GM12878 (cell line): ENCODE results near the gene AGXT. TPM values are rescaled to one million over a fixed set of nuclear protein-coding genes. Genes with fewer than 3 reads are reported as not detected.

ENCODE experiments used
- ATAC-seq: fragments of 200-7000 bp; cut with Tn5 transposase; 3 replicates; pipeline ENCODE4 v1.9.1; 2020; ENCODE audit warnings: mild to moderate bottlenecking, moderate library complexity
- BruUV-seq: library from RNA; stranded (reverse); fragments of 400-500 nt; replicated peaks from 2 replicates; lab custom pipeline; 2021; lab: Mats Ljungman, UMichigan
- CTCF ChIA-PET: fragments of 300-600 bp; sonication (Branson Sonifier 250); formaldehyde crosslinking; extraction: SDS; loops from one replicate; lab custom pipeline; 2021; ENCODE audit warnings: inconsistent platforms; lab: Yijun Ruan, JAX
- POLR2A ChIA-PET: fragments of 350-600 bp; formaldehyde crosslinking; extraction: SDS; loops from one replicate; lab custom pipeline; 2021; ENCODE audit warnings: inconsistent platforms; lab: Charles Lee
- RAD21 ChIA-PET: fragments of 300-600 bp; sonication (Branson Sonifier 250); formaldehyde crosslinking; loops from one replicate; lab custom pipeline; 2023; ENCODE audit warnings: antibody characterized with exemption; ENCODE audit not compliant: unreplicated experiment; lab: Charles Lee
- SMC1A ChIA-PET: fragments of 300-600 bp; sonication (Branson Sonifier 250); formaldehyde crosslinking; loops from one replicate; lab custom pipeline; 2023; ENCODE audit not compliant: unreplicated experiment, uncharacterized antibody; lab: Charles Lee
- DNase-seq: peaks from one replicate; pipeline ENCODE4 v3.0.0-alpha.2; 2011; ENCODE audit warnings: low read depth, low spot score
- FAIRE-seq: peaks from 3 replicates; lab custom pipeline; 2011; peaks lifted over from hg19 to GRCh38; lab: Jason Lieb, UNC
- H2AFZ ChIP-seq: 2 replicates; pipeline ENCODE4 v1.6.0; 2011; ENCODE audit warnings: low read depth, low read length, control low read depth; ENCODE audit not compliant: control insufficient read depth
- H3K27ac ChIP-seq: 2 replicates; pipeline ENCODE4 v1.5.1; 2011; ENCODE audit warnings: control low read depth; ENCODE audit not compliant: control insufficient read depth, insufficient read depth
- H3K27me3 ChIP-seq, 2 experiments: replicated peaks in 1 of 2; 2 replicates each; pipeline versions ENCODE4 v1.6.0 to v1.6.1; 2011; ENCODE audit warnings: low read length in 1 of 2; ENCODE audit not compliant: control insufficient read depth in 2 of 2, insufficient read depth in 2 of 2
- H3K36me3 ChIP-seq, 2 experiments: 2 replicates each; pipeline ENCODE4 v1.5.1; 2011; ENCODE audit warnings: low read length in 1 of 2; ENCODE audit not compliant: control insufficient read depth in 2 of 2, insufficient read depth in 2 of 2
- H3K4me1 ChIP-seq: 2 replicates; pipeline ENCODE4 v1.6.1; 2011; ENCODE audit warnings: mild to moderate bottlenecking, low read length, moderate library complexity, mixed read lengths; ENCODE audit not compliant: control insufficient read depth, insufficient read depth
- H3K4me2 ChIP-seq: 2 replicates; pipeline ENCODE4 v1.6.0; 2011; ENCODE audit warnings: control low read depth; ENCODE audit not compliant: control insufficient read depth, insufficient read depth
- H3K4me3 ChIP-seq: fragments of 200-600 bp; sonication (generic); 2 replicates; pipeline ENCODE4 v1.5.1; 2016
- H3K79me2 ChIP-seq: 2 replicates; pipeline ENCODE4 v1.6.0; 2011; ENCODE audit warnings: low read length; ENCODE audit not compliant: control insufficient read depth, insufficient read depth
- H3K9ac ChIP-seq: 2 replicates; pipeline ENCODE4 v1.8.0; 2011; ENCODE audit warnings: low read length, control low read depth, mixed read lengths; ENCODE audit not compliant: control insufficient read depth, insufficient read depth
- H3K9me3 ChIP-seq: replicated peaks from 3 replicates; pipeline ENCODE4 v1.5.1; 2011; ENCODE audit warnings: mild to moderate bottlenecking, low read length; ENCODE audit not compliant: control insufficient read depth, insufficient read depth
- H4K20me1 ChIP-seq: 2 replicates; pipeline ENCODE4 v1.6.0; 2011; ENCODE audit not compliant: control insufficient read depth, insufficient read depth
- BCL11A ChIP-seq: IDR thresholded peaks from 2 replicates; pipeline ENCODE4 v1.6.1; 2011; ENCODE audit warnings: low read depth, low read length
- DPF2 ChIP-seq: fragments of 450-650 bp; IDR thresholded peaks from 2 replicates; pipeline ENCODE4 v1.6.1; 2017; ENCODE audit warnings: mild to moderate bottlenecking
- KAT2A ChIP-seq: conservative IDR thresholded peaks from 2 replicates; pipeline ENCODE4 v1.6.1; 2011; ENCODE audit warnings: low read depth, low read length; ENCODE audit not compliant: control insufficient read depth
- MLLT1 ChIP-seq: fragments of 450-650 bp; IDR thresholded peaks from 2 replicates; pipeline ENCODE4 v1.6.1; 2016; ENCODE audit warnings: mild to moderate bottlenecking
- MTA2 ChIP-seq: fragments of 450-650 bp; IDR thresholded peaks from 2 replicates; pipeline ENCODE4 v1.6.1; 2016; ENCODE audit warnings: low read depth, mild to moderate bottlenecking, moderate library complexity
- NFIC ChIP-seq: IDR thresholded peaks from 2 replicates; pipeline ENCODE4 v1.6.1; 2012; ENCODE audit warnings: low read depth, mild to moderate bottlenecking, inconsistent platforms, low read length, moderate library complexity
- PKNOX1 ChIP-seq: fragments of 450-650 bp; IDR thresholded peaks from 2 replicates; pipeline ENCODE4 v1.6.1; 2016; ENCODE audit warnings: mild to moderate bottlenecking
- POLR2AphosphoS2 ChIP-seq: IDR thresholded peaks from 2 replicates; pipeline ENCODE4 v1.6.1; 2011; ENCODE audit warnings: low read depth, mild to moderate bottlenecking, low read length, improper control_type of control experiment, moderate library complexity
- RAD21 ChIP-seq: IDR thresholded peaks from 2 replicates; pipeline ENCODE4 v1.6.1; 2011; ENCODE audit warnings: mild to moderate bottlenecking, low read depth, low read length, moderate library complexity; ENCODE audit not compliant: insufficient read depth
- STAT3 ChIP-seq: IDR thresholded peaks from 2 replicates; pipeline ENCODE4 v1.6.1; 2011; ENCODE audit warnings: low read depth, low read length, improper control_type of control experiment
- SUPT20H ChIP-seq: IDR thresholded peaks from 2 replicates; pipeline ENCODE4 v1.6.1; 2011; ENCODE audit warnings: low read depth, mild to moderate bottlenecking, low read length, moderate library complexity, borderline replicate concordance; ENCODE audit not compliant: control insufficient read depth
- WGBS: methylation state at CpG from one replicate; pipeline ENCODE4 v1.1.6; 2016; ENCODE audit warnings: low lambda C conversion rate; ENCODE audit not compliant: insufficient replicate concordance, insufficient coverage; ENCODE audit errors: missing lambda C conversion rate; 5-methylcytosine and 5-hydroxymethylcytosine counted together
- in situ Hi-C: fragments of 300-500 bp; cut with MboI; formaldehyde crosslinking; loops from 9 replicates; pipeline ENCODE4 v1.14.3; 2018; ENCODE audit warnings: mixed read lengths
- intact Hi-C: fragments of 100-400 bp; cut with micrococcal nuclease; formaldehyde crosslinking; loops from one replicate; pipeline ENCODE4 v1.14.2; 2022; ENCODE audit not compliant: unreplicated experiment
- polyA plus RNA-seq, 11 experiments: library from polyadenylated mRNA; depleted of rRNA in 4 of 11; unstranded in 6 of 11; stranded (reverse) in 5 of 11; fragments of >200 nt; fragmentation: Nextera tagmentation in 4 of 11; fragmentation: Illumina TruSeq in 1 of 11; extraction: Ambion mirVana in 4 of 11; extraction: Trizol in 1 of 11; gene quantifications; 1 replicate in 1 of 11; 2 replicates in 10 of 11; pipeline versions ENCODE4 v1.2.1 to v1.2.3, GENCODE V29; 2011 to 2016; ENCODE audit warnings: inconsistent platforms in 2 of 11, missing spikeins in 2 of 11, low read depth in 1 of 11
- total RNA-seq, 4 experiments: library from RNA; depleted of rRNA in 3 of 4; stranded (reverse); fragments of >200 nt in 3 of 4; fragmentation: Illumina TruSeq in 1 of 4; extraction: Trizol in 1 of 4; gene quantifications; 2 replicates each; pipeline versions ENCODE4 v1.2.1 to v1.2.3, GENCODE V29; 2013 to 2021
- TF ChIP-seq, protein P1 (sequence below): fragments of 450-650 bp; IDR thresholded peaks from 2 replicates; pipeline ENCODE4 v1.6.1; 2017; ENCODE audit warnings: antibody characterized with exemption, mild to moderate bottlenecking, moderate library complexity
- TF ChIP-seq, protein P2 (sequence below): fragments of 450-650 bp; IDR thresholded peaks from 2 replicates; pipeline ENCODE4 v1.6.1; 2017; ENCODE audit warnings: mild to moderate bottlenecking, moderate library complexity

The AGXT gene
- total and polyA plus RNA-seq, 10 of the 15 experiments (the other 5 are each of a cell fraction or from before 2014, with no cell fraction given), result 0.18 TPM; not detected in 9

DNA sequence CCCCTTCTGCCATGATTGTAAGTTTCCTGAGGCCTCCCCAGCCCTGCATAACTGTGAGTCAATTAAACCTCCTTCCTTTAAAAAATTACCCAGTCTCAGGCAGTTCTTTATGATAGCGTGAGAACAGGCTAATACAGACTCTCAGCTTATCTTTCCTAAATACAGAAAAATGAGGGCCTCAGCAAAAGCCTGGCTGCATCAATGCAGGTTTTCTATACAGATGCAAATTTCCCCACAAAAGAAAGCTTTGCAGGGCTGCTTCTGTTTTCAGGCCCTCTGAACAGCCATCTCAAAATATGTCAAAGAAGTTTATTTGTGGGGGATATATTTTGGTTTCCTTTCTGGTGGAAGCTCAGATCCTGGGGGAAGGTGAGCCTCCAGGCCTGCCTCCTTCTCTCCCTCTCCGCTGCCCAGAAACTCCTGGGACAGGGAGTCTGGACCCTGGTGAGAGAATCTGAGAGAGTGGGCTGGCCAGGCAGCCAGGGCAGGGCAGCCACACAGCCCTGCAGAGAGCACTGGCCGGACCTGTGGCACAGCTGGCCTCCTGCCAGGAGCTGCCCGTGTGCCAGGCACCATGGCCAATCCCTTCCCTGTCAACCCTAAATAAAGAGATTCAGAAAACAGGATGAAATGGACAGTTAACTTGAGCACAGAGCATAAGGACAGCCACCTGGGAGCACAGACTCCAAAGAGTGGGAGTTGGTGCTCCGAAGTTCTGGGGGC, 21.6 kb upstream of the AGXT start (continued):
- TF ChIP-seq, protein P1, sequence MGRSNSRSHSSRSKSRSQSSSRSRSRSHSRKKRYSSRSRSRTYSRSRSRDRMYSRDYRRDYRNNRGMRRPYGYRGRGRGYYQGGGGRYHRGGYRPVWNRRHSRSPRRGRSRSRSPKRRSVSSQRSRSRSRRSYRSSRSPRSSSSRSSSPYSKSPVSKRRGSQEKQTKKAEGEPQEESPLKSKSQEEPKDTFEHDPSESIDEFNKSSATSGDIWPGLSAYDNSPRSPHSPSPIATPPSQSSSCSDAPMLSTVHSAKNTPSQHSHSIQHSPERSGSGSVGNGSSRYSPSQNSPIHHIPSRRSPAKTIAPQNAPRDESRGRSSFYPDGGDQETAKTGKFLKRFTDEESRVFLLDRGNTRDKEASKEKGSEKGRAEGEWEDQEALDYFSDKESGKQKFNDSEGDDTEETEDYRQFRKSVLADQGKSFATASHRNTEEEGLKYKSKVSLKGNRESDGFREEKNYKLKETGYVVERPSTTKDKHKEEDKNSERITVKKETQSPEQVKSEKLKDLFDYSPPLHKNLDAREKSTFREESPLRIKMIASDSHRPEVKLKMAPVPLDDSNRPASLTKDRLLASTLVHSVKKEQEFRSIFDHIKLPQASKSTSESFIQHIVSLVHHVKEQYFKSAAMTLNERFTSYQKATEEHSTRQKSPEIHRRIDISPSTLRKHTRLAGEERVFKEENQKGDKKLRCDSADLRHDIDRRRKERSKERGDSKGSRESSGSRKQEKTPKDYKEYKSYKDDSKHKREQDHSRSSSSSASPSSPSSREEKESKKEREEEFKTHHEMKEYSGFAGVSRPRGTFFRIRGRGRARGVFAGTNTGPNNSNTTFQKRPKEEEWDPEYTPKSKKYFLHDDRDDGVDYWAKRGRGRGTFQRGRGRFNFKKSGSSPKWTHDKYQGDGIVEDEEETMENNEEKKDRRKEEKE, result no peak
- TF ChIP-seq RAD21 (no peak), KAT2A (no peak), MLLT1 (no peak), POLR2AphosphoS2 (no peak), MTA2 (no peak)

DNA sequence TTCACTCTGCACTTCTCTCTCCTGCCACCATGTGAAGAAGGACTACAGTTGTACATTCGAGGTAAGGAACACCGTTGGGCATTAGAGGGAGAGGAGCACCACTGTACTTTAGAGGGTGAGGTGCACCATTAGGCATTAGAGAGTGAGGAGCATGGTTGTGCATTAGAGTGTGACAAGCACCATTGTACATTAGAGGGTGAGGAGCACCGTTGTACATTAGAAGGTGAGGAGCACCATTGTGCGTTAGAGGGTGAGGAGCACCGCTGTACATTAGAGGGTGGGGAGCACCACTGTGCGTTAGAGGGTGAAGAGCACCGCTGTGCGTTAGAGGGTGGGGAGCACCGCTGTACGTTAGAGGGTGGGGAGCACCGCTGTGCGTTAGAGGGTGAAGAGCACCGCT, 20.8 kb upstream of the AGXT start:
- in situ Hi-C loops, result loop anchor here (25.0 kb wide), 1 partner anchor 336 kb away; no protein-coding TSS in a partner anchor
- no peak for TF ChIP-seq STAT3
- TF ChIP-seq SUPT20H, result no peak
- TF ChIP-seq NFIC, result no peak
- no peak for TF ChIP-seq PKNOX1
- no peak for TF ChIP-seq DPF2
- TF ChIP-seq, protein P2, sequence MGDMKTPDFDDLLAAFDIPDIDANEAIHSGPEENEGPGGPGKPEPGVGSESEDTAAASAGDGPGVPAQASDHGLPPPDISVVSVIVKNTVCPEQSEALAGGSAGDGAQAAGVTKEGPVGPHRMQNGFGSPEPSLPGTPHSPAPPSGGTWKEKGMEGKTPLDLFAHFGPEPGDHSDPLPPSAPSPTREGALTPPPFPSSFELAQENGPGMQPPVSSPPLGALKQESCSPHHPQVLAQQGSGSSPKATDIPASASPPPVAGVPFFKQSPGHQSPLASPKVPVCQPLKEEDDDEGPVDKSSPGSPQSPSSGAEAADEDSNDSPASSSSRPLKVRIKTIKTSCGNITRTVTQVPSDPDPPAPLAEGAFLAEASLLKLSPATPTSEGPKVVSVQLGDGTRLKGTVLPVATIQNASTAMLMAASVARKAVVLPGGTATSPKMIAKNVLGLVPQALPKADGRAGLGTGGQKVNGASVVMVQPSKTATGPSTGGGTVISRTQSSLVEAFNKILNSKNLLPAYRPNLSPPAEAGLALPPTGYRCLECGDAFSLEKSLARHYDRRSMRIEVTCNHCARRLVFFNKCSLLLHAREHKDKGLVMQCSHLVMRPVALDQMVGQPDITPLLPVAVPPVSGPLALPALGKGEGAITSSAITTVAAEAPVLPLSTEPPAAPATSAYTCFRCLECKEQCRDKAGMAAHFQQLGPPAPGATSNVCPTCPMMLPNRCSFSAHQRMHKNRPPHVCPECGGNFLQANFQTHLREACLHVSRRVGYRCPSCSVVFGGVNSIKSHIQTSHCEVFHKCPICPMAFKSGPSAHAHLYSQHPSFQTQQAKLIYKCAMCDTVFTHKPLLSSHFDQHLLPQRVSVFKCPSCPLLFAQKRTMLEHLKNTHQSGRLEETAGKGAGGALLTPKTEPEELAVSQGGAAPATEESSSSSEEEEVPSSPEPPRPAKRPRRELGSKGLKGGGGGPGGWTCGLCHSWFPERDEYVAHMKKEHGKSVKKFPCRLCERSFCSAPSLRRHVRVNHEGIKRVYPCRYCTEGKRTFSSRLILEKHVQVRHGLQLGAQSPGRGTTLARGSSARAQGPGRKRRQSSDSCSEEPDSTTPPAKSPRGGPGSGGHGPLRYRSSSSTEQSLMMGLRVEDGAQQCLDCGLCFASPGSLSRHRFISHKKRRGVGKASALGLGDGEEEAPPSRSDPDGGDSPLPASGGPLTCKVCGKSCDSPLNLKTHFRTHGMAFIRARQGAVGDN, result no peak
- TF ChIP-seq BCL11A, result no peak

More for the DNA sequence above, 20.8 kb upstream of the AGXT start:
- H3K27me3 ChIP-seq, result no peaks in the 10 kb centered on the region
- intact Hi-C loops, result no loop called here
- no peaks in the 10 kb centered on the region for H3K36me3 ChIP-seq
- 88% methylated on average over 13 of the region's 13 CpGs for WGBS
- no peaks in the 10 kb centered on the region for H4K20me1 ChIP-seq
- ChIA-PET RAD21 (no interaction called here), SMC1A (no interaction called here), POLR2A (no interaction called here), CTCF (no interaction called here)
- no peaks in the 10 kb centered on the region for H3K79me2 ChIP-seq
- no peaks in the 10 kb centered on the region; the same call in 2 of the 3 replicates for H3K9me3 ChIP-seq
- no peak overlapping the region for H3K9ac ChIP-seq
- no peak for FAIRE-seq
- DNase-seq, result no peak
- H3K4me1 ChIP-seq, result no peaks in the 10 kb centered on the region
- no peak overlapping the region for H2AFZ ChIP-seq
- BruUV-seq, result no TSS peak
- no peak overlapping the region for H3K27ac ChIP-seq
- H3K4me2 ChIP-seq, result no peak overlapping the region
- ATAC-seq, result no peak
- no peak overlapping the region for H3K4me3 ChIP-seq
